ENCODE measurements around the gene RPTOR.

Gene RPTOR

GRCh38 chr17:80855196-80855947 lies 310.7 kb downstream of the RPTOR start:
- DNase-seq = no peak

- DNase-seq = no peak
Observed at GRCh38 chr17:80855948-80856862, 311.6 kb downstream of the RPTOR start.

- no peak for DNase-seq
Observed at GRCh38 chr17:80856863-80857755, 312.5 kb downstream of the RPTOR start.

- no peak for DNase-seq
Observed at GRCh38 chr17:80857756-80858171, 313.1 kb downstream of the RPTOR start.

- DNase-seq = no peak
Observed at GRCh38 chr17:80858301-80859001, 313.8 kb downstream of the RPTOR start.

GRCh38 chr17:80859002-80859941 lies 314.6 kb downstream of the RPTOR start:
- DNase-seq = peak in 10 of 14 donors; percentile 12 to 73 (median 51)

- DNase-seq = no peak
Observed at GRCh38 chr17:80860101-80860671, 315.5 kb downstream of the RPTOR start.

- DNase-seq = no peak
Observed at GRCh38 chr17:80860703-80861417, 316.2 kb downstream of the RPTOR start.

GRCh38 chr17:80861418-80861815 lies 316.8 kb downstream of the RPTOR start:
- peak in 1 of 14 donors; percentile 51 for DNase-seq

- DNase-seq = peak in 6 of 14 donors; percentile 9 to 56 (median 25)
Observed at GRCh38 chr17:80861892-80862291, 317.3 kb downstream of the RPTOR start.

- no peak for DNase-seq
Observed at GRCh38 chr17:80862481-80862961, 317.9 kb downstream of the RPTOR start.

GRCh38 chr17:80862978-80863377 lies 318.3 kb downstream of the RPTOR start:
- DNase-seq = no peak

- DNase-seq = no peak
Observed at GRCh38 chr17:80863626-80864025, 319.0 kb downstream of the RPTOR start.

- DNase-seq = no peak
Observed at GRCh38 chr17:80864751-80865150, 320.1 kb downstream of the RPTOR start.

GRCh38 chr17:80866050-80866793 lies 321.6 kb downstream of the RPTOR start:
- peak in 8 of 14 donors; percentile 5 to 33 (median 14) for DNase-seq

- no peak for DNase-seq
Observed at GRCh38 chr17:80868022-80868609, 323.5 kb downstream of the RPTOR start.

GRCh38 chr17:80869481-80870145 lies 325.0 kb downstream of the RPTOR start:
- DNase-seq = no peak

- no peak for DNase-seq
Observed at GRCh38 chr17:80870401-80870800, 325.8 kb downstream of the RPTOR start.

Measured in C1 segment of cervical spinal cord (tissue), 14 donors.